H4 (cell line): Measurements from ENCODE around the gene IL21R. TPM values are rescaled to one million over a fixed set of nuclear protein-coding genes. Genes with fewer than 3 reads are reported as not detected.

ENCODE experiments used
- DNase-seq: peaks from one replicate; pipeline ENCODE4 v3.0.0-alpha.2; 2015; ENCODE audit warnings: low spot score
- total RNA-seq: library from RNA; depleted of rRNA; stranded (reverse); fragments of >200 nt; shearing (Covaris generic); gene quantifications from 2 replicates; pipeline ENCODE4 v1.2.3, GENCODE V29; 2014; rRNA removed

Gene IL21R
- total RNA-seq, result 1.0 and 2.2 TPM in 2 replicates

DNA sequence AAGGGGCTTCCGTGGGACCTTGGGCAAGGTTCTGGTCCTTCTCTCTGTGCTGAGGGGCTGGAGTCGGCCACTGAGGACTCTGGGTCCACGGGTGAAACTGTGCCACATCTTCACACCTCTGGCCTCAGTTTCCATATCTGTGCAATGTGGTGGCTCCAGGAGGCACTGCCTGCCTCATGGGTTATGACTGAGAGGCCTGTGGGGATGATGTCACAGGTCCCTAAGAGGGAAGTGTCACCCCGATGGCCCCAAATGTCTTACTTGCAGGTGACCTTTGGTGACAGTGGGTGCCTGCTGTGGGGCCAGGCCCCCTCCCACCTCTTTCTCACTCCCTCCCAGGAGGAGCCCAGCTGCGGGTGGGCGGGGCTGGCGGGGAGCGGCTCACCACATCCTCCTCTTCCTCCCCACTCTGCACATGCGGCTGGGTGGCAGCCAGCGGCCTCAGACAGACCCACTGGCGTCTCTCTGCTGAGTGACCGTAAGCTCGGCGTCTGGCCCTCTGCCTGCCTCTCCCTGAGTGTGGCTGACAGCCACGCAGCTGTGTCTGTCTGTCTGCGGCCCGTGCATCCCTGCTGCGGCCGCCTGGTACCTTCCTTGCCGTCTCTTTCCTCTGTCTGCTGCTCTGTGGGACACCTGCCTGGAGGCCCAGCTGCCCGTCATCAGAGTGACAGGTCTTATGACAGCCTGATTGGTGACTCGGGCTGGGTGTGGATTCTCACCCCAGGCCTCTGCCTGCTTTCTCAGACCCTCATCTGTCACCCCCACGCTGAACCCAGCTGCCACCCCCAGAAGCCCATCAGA is at the start of gene IL21R:
Gene IL21R, plus strand, starts transcription at position 407 of the 801 bp plus-strand sequence. CDS start 27,898 bp downstream, outside the sequence.
- peak; percentile 47 for DNase-seq

DNA sequence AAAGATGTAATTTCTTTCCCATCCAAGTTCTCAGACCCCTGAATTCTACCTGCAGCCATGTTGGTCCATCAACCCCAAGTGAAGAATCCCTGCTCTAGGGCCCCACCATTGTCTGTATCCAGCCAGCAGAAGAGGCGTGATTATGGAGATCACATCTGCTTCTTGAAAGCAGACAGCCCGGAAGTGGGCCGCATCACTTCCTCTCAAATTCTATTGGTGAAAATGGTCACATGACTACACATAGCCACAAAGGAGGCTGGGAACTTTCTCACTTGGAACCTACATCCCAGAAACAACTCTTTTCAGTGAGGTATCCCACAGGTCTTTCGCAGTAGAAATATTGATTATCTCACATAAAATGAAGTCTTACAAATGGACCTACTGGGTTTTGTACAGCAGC is 48.1 kb upstream of the IL21R start:
- DNase-seq, result no peak

DNA sequence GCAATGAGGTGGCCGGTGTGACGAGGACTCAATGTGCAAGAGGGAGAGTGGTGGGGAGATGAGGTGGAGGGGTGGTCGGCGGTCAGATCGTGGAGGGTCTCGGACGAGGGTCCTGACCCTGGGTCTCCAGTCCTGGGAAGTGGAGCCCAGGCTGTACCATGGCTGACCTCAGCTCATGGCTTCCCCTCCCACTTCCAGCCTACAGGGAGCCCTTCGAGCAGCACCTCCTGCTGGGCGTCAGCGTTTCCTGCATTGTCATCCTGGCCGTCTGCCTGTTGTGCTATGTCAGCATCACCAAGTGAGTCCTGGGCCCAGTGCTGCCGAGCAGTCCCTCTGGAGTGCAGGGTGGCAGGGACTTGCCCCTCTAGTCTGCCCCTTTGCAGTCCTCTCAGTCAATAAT is 46.4 kb upstream of the IL21R start:
- peak; percentile 57 for DNase-seq

DNA sequence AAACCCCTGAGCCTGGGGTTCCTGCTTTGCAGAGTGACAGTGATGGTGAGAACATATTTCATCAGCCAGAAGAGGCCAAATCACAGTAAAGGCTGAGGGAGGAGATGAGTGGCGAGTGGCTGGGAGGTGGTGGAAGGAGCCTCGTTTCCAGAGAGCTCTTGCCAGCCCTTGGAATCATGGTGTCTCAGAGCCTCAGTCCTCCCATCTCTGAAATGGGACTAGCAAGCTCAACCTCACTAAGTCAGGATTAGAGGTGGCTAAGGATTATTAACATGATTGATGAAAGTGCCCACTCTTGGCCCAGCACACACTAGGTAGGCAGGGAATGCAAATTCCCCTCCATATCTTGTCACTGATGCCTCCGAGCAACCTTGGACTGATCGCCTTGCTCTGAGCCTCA is 45.2 kb upstream of the IL21R start:
- no peak for DNase-seq

DNA sequence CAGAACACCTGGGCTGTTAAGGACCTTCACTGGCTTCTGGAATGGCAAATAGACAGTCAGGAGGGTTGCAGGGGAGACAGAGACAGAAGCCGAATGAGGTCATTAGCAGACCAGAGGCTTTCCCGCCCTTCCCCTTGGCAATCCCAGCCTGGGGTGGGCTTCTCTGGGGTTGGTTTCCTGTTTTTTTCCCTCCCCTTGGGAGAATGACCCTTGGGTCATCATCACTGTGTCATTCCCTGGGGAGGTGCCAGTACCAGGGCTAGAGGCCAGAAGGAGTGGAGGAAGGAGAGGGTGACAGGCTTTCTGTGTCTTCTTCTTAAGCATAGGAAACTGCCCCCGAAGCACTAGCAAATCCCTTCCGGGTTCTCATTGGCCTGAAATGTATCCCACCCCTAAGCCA is 42.9 kb upstream of the IL21R start:
- DNase-seq, result no peak

DNA sequence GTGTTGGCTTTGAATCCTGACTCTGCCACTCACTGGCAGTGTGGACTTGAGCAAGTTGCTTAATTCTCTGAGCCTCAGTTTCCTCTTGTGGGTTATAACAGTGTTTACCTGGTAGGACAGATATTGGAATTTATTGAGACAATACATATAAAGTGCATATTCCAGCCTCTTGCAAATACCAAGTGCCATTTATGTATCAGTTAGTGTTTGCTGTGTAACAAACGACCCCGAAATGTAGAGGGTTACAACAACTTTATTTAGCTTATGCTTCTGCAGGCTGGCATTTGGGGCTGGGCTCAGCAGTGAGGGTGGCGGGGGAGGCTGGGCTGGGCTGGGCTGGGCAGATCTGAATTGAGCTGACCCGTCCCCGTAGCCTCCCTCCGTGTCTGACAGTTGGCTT is 42.4 kb upstream of the IL21R start:
- no peak for DNase-seq

DNA sequence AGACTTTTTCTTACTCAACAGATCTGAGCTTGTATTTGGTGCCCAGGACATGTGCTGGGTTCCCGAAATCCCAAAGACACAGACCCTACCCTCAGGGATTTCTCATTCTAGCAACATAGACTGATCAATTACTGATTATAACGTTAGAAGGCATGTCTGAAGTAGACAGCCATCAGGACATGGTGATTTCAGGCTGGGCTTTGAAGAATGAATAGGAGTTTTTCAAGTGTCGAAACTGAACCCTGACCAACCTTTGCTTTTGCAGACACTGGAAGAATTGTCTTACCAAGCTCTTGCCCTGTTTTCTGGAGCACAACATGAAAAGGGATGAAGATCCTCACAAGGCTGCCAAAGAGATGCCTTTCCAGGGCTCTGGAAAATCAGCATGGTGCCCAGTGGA is 40.0 kb upstream of the IL21R start:
- no peak for DNase-seq

DNA sequence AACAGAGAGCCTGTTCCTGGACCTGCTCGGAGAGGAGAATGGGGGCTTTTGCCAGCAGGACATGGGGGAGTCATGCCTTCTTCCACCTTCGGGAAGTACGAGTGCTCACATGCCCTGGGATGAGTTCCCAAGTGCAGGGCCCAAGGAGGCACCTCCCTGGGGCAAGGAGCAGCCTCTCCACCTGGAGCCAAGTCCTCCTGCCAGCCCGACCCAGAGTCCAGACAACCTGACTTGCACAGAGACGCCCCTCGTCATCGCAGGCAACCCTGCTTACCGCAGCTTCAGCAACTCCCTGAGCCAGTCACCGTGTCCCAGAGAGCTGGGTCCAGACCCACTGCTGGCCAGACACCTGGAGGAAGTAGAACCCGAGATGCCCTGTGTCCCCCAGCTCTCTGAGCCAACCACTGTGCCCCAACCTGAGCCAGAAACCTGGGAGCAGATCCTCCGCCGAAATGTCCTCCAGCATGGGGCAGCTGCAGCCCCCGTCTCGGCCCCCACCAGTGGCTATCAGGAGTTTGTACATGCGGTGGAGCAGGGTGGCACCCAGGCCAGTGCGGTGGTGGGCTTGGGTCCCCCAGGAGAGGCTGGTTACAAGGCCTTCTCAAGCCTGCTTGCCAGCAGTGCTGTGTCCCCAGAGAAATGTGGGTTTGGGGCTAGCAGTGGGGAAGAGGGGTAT is 39.3 kb upstream of the IL21R start:
- no peak for DNase-seq

DNA sequence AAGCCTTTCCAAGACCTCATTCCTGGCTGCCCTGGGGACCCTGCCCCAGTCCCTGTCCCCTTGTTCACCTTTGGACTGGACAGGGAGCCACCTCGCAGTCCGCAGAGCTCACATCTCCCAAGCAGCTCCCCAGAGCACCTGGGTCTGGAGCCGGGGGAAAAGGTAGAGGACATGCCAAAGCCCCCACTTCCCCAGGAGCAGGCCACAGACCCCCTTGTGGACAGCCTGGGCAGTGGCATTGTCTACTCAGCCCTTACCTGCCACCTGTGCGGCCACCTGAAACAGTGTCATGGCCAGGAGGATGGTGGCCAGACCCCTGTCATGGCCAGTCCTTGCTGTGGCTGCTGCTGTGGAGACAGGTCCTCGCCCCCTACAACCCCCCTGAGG is 38.7 kb upstream of the IL21R start:
- no peak for DNase-seq

DNA sequence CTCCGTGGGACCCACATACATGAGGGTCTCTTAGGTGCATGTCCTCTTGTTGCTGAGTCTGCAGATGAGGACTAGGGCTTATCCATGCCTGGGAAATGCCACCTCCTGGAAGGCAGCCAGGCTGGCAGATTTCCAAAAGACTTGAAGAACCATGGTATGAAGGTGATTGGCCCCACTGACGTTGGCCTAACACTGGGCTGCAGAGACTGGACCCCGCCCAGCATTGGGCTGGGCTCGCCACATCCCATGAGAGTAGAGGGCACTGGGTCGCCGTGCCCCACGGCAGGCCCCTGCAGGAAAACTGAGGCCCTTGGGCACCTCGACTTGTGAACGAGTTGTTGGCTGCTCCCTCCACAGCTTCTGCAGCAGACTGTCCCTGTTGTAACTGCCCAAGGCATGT is 38.2 kb upstream of the IL21R start:
- DNase-seq, result no peak

DNA sequence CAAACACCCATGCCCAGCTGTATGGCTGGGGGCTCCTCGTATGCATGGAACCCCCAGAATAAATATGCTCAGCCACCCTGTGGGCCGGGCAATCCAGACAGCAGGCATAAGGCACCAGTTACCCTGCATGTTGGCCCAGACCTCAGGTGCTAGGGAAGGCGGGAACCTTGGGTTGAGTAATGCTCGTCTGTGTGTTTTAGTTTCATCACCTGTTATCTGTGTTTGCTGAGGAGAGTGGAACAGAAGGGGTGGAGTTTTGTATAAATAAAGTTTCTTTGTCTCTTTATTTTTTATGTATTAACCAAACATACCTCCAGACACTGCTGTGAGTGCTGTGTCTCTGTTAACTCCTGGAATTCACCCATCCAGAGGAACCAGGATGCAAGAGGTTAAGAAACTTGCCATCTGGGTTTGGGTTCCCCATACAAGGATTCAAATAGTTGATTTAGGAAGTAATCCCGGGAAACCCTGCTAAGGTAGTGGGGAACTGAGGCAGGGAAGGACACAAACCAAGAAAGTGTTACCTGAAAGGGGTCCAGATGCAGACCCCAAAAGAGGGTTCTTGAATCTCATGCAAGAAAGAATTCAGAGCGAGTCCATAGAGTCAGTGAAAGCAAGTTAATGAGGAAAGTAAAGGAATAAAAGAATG is 37.4 kb upstream of the IL21R start:
- no peak for DNase-seq

DNA sequence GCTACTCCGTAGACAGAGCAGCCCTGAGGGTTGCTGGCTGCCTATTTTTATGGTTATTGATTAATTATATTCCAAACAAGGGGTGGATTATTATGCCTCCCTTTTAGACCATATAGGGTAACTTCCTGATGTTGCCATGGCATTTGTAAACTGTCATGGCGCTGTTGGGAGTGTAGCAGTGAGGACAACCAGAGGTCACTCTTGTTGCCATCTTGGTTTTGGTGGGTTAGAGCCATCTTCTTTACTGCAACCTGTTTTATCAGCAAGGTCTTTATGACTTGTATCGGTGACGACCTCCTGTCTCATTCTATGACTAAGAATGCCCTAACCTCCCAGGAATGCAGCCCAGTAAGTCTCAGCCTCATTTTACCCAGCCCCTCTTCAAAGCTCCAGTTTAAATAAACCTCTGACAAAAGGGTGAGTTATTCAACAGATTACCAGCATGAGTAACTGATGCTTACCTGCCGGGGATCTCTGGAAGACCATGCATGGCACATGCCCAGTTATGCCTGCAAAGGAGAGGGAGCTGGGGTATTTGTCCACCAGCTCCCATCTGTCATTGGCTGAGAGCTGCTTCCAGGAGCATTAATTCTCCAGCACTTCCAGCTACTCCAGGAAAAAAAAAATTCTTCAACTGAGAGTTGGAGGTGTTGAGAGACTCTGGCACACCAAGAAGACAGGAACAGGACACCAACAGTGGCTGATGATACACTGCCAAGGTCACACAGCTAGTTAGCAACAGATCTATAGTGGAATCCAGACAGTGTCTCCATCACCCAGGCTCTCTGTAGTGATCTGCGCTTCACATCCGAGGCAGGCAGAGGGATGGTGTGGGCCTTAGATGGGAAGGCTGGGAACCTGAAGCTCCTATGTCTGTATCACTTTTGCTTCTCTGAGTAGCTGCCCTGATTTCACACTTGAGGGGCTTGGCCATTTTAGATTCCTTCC is 36.6 kb upstream of the IL21R start:
- no peak for DNase-seq

DNA sequence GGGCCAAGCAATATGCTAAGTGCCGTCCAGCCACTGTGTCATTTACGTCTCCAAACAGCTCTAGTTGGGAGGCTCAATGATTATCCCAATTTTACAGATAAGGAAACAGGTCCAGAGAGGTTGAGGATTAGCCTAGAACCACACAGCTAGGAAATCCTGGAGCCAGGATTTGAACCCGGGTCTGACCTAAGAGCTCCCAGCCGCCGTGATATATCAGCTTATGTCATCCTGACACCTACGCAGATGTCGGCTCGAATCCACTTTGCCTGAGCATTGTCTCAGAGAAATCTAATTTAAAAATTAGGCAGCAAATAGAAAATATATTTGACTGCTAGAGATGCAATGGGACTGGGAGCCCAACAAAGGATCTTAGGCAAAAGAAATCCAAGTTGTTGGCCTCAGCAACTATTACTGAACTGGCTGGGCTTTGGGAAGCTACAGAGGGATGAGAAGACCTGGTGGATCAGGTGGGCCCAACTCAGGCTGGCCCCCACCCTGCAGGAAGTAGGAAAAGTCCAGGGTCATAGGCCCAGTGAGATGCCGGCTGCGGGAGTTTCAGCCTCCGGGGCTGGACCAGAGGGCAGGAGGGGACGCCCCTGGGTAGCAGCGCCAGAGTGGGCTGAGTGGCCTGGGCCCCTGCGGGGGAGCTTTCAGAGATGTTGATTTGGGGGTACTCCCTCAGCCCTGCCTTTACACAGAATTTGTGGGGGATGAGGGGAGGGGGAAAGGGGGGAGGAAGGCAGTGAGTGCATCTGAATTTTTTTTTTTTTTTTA is 35.1 kb upstream of the IL21R start:
- DNase-seq, result no peak

DNA sequence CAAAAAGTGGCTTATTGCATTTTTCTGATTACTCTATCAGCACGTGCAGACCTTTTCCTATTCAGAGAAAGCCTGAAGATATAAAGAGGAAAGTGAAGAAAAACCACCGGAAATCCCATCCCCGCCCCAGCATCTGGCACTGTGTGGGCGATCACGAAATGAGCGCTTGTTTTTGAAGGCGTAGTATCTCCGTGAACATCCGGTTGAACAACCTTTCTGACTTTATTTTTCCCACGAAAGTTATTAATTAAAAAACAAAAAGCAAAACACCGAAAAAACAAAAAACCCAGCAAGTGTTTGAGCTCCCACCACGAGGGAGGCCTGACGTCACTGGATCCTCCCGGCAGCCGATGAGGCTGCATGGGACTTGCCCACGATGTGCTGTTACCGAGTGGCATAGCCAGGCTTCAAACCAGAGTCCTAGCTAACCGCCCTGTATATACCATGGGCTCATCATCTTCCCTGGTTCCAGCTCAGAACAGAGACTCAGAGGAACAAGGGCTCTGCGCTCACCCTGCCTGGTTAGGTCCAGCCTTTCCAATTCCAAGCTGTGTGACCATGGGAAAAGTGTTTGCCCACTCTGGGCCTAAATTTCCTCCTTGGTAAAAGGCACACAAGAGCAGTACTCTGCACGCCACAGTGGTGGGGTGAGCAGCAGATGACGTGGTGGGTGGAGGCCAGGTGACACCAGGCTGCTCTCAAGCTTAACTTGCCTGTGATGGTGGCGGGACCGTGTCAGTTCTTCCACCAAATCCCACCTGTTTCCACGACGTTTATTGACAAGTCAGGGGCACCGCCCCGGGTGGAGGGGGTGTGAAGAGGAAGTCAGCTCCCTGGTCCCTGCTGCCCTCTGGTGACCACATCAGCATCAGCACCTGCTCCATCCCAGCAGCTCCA is 34.3 kb upstream of the IL21R start:
- DNase-seq, result peak; percentile 53

DNA sequence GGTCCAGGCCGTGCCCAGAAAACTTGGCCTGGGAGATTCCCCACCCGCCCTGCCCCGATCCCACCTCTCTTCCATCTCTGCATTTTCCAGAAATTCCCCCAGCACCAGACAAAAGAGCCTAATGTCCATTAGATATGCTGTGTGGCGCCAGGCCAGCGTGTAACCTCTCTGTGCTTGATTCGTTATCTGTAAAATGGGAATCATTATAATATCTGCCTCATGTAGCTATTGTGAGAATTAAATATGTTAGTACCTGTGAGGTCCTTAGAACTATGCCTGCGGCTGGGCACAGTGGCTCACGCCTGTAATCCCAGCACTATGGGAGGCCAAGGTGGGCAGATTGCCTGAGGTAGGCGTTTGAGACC is 33.6 kb upstream of the IL21R start:
- no peak for DNase-seq

DNA sequence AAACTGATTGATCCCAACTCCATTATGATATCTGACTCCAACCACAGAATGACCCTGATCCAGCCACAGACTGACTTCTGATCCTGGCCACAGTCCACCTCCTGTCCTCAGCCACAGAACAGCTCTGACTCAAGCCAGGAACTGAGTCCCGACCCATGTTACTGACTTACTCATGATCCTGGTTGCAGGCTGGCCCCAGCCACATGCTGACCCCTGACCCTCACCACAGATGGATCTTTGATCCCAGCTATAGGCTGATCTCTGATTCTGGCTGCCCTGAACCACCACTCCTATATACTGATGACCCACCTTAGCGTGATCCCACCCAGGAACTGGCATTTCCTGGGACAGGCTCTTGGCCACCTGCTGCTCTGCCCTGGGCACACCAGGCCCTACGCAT is 32.2 kb upstream of the IL21R start:
- no peak for DNase-seq

DNA sequence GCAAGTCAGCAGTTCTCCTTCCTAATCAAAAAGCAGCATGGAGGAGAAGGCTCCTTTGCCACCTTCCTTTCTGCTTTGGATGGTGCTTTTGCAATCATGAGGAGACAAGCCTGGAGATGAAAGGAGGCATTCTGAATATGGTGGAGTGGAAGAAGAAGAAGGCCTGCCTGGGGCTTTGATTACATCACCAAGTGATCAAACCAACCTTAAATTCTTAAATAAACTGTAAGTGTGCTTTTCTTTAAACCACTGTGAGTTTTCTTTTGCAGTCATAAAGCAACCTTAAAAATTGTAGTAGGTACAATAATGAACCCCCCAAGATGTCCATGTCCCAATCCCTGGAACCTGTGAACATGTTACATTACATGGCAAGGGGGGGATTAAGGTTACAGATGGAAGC is 31.7 kb upstream of the IL21R start:
- no peak for DNase-seq

DNA sequence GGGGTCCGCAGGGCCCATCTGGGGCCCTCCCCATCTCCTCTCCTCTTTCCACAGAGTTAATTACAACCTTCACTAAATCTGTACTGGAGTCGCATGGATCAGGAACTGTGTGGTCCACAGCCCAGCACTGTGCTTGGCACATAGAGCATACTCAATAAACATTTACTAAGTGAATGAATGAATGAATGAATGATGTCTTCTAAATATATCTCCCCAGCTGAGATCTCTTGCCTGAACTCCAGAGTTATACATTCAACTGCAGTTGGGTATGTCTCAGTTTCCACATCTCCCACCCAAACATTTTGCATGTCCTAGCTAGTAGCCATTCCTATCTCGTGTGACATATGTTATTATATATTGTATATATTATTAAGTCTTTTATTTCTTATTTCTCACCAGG is 28.7 kb upstream of the IL21R start:
- no peak for DNase-seq

DNA sequence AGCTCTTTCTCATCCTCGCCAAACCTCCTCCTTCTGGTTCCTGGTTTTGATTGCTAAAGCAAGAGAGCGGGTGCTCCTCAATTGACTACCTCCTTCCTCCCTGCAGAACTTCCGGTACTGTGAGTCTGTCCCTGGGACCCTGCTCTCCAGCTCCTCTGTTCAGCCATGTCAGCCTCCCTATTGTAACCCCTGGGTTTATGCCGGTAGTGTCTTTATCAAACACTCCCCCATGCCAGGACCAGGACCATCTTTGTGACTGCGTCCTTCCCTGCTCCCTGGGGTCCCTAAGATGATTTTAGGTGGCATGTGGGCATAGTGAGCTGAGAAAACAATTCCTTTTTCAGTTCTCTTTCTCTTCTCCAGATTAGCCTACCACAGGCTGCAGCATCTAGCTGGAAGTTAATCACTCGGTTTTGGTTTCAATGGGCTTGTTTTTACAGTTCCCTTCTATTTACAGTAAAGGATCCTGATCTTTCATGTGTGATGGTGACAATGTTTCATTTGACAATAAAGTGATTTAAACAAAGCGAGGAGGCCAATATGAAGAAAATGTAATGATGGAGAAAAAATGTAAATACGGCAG is 27.7 kb upstream of the IL21R start:
- no peak for DNase-seq
